Fibroblast of villous mesenchyme (primary cell): ENCODE results near the gene SCN1B. TPM values are rescaled to one million over a fixed set of nuclear protein-coding genes. Genes with fewer than 3 reads are reported as not detected.

Experiments
- DNase-seq: peaks from one replicate; pipeline ENCODE4 v3.0.0-alpha.2; 2010; ENCODE audit warnings: low read depth
- H3K4me3 ChIP-seq: 2 replicates; pipeline ENCODE4 v1.5.1; 2011; ENCODE audit warnings: low read depth, mild to moderate bottlenecking, low read length
- total RNA-seq: library from RNA; depleted of rRNA; stranded (reverse); fragments of >200 nt; gene quantifications from 2 replicates; pipeline ENCODE4 v1.2.3, GENCODE V29; 2012
- TF ChIP-seq, protein P1 (sequence below): IDR thresholded peaks from 2 replicates; pipeline ENCODE4 v1.5.1; 2012; ENCODE audit warnings: low read depth, mild to moderate bottlenecking, low read length; ENCODE audit not compliant: insufficient read depth

Gene SCN1B
- total RNA-seq, 1 donor = 2.6 TPM

DNA sequence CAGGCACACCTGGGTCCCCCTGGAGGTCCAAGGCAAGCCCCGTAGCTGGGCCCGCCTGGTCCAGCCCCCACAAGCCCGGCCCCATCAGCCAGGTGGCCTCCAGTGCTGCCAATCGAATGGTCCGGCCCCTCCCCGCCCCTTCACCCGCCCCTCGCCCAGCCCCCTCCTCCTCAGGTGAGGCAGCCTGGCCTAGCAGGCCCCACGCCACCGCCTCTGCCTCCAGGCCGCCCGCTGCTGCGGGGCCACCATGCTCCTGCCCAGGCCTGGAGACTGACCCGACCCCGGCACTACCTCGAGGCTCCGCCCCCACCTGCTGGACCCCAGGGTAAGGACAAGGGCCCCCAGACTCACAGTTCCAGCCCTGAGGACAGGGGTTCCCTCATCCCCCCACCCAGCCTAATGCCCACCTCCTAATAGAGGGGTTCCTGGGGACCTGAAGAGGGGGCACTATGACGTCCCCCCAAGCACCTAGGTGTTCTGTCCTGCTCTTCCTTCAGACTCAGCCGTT lies 11.3 kb downstream of the SCN1B start, which contains the start of gene HPN:
Gene HPN (plus strand): TSS at position 174 of the 508 bp plus-strand sequence. CDS start 786 bp downstream, outside the sequence.
- TF ChIP-seq, protein P1, sequence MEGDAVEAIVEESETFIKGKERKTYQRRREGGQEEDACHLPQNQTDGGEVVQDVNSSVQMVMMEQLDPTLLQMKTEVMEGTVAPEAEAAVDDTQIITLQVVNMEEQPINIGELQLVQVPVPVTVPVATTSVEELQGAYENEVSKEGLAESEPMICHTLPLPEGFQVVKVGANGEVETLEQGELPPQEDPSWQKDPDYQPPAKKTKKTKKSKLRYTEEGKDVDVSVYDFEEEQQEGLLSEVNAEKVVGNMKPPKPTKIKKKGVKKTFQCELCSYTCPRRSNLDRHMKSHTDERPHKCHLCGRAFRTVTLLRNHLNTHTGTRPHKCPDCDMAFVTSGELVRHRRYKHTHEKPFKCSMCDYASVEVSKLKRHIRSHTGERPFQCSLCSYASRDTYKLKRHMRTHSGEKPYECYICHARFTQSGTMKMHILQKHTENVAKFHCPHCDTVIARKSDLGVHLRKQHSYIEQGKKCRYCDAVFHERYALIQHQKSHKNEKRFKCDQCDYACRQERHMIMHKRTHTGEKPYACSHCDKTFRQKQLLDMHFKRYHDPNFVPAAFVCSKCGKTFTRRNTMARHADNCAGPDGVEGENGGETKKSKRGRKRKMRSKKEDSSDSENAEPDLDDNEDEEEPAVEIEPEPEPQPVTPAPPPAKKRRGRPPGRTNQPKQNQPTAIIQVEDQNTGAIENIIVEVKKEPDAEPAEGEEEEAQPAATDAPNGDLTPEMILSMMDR = no peak
- H3K4me3 ChIP-seq = no peak within 1 kb of the TSS
- no peak for DNase-seq

DNA sequence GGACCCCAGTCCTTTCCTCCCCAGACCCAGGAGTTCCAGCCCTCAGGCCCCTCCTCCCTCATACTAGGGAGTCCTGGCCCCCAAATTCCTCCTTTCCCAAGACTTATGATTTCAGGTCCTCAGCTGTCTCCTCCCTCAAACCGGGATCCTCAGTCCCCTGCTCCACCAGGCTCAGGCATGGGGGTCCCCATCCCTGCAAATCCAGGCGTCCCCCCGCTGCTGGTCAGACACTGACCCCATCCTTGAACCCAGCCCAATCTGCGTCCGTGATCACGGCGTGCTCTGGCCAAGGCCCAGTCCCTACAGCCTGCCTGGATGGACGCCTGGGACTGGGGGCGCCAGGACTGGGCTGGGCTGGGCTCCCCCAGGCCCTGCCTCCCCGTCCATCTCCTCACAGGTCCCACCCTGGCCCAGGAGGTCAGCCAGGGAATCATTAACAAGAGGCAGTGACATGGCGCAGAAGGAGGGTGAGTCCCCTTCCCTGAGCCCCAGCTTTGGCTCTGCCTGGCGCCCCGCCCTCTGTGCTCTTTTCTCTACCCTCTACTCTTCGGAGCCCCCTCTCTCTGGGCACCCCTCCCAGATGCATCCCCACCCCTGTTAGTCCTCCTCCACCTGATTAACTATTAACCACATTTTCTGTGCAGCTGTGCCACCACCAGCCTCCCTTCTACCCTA lies 11.9 kb downstream of the SCN1B start:
- H3K4me3 ChIP-seq = no peak overlapping the region
- TF ChIP-seq, protein P1 = no peak
- no peak for DNase-seq

DNA sequence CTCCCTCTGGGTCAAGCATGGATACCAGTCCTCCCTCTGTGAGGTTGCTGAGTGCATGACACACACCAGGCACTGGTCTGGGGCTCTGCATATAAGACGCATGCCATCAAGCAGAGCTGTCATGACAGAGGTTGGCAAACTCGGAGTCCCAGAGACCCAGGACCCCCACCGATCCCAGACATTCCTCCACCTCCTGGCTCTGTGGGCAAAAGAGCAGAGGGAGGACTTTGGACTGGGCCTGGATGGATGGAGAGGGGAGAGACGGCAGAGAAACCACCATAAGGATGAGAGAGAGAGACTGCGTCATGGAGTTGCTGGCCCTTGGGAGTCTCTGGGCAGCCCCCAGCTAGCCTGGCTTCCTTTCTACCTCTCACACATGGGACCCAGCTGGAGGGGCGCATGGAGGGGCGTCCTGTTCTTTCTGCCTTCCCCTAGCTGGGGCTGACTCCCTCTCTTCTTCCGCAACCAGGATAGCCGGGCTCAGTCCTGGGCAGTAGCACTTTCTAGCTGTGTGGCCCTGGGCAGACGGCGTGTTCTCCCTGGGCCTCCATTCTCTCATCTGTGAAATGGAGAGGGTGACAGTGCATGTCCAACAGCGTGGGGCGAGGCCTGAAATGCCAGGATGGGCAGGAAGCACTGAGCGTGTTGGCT lies 12.8 kb downstream of the SCN1B start:
- TF ChIP-seq, protein P1 = no peak
- no peak for DNase-seq
- H3K4me3 ChIP-seq = no peak overlapping the region

DNA sequence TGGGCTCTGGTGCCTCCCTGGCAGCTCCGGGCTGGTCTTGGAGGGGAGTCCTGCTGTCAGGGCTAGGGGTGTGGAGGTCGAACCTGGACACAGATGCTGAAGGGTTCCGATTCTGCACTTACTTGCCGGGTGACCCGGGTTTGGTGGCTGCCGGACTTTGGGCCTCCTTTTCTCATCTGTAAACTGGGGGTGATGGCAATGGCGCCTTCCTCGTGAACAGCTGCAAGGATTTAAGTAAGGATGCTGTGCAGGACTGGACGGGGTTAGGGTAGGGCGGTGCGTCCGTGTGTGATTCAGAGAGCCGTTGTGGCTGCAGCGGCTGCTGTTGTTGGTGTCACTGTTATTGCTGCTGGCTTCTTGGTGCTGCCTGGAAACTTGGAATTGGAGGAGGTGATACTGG lies 13.6 kb downstream of the SCN1B start:
- DNase-seq = no peak
- H3K4me3 ChIP-seq = no peak overlapping the region
- TF ChIP-seq, protein P1 = no peak

DNA sequence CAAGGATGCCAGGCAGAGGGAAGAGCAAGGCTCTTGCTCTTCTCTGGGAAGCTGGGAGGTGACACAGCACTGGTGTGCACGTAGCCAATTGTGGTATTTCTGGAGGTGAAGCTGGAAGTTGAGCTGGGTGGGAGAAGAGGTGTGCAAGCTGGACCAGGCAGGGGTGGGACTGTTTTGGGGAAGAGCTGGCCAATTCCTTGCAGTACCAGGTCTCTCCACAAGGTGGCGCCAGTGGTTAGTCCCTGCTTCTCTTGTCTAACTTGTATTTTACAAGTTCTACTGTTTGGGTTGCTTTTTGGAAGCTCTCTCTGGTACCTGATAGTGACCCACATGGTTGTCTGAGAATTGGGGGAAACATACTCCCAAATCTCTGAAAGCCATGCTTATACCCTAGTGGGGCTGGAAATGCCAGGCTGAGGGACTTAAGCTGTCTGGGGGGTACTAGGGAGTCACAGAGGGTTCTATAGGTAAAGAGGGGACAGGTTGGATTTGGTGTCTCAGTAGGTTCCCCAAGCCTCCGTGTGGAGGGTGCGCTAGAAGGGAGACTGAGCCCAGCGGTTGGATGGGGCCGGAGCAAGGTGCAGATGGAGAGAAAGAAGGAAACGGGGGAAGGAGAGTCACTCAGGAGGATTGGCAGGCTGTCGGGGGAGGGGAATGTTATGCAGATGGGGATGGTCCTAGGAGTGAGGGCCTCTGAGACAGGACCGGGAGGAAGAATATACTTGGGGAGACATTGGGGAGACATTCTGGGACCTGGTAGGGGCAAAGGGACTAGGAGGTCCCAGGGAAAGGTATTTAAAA lies 14.2 kb downstream of the SCN1B start:
- peak; percentile 37 for DNase-seq
- no peak overlapping the region for H3K4me3 ChIP-seq
- TF ChIP-seq, protein P1 = peak; percentile 97

DNA sequence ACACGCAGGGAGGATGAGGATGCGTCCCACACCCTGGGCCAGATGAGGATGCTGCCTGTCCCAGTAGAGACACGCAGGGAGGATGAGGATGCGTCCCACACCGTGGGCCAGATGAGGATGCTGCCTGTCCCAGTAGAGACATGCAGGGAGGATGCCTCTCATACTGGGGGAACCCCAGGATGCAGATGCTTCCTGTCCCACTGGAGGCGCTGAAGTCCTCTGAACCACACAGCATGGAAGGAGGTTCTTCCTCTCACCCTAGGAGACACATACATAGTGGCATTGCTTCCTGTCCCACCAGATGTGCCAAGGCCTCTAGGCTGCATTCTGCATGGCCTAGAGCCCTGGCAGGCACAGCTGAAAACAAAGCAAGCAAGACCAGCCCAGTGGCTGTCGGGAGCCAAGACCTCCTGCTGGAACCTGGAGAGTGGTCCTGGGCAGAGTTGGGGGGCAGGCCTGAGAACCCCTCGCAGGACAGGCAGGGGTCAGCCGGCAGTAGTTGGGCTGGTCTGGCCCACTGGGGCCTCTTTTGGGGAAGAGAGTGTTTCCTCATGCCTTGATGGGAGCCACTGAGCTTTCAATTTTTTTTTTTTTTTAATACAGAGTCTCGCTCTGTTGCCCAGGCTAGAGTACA lies 15.5 kb downstream of the SCN1B start:
- H3K4me3 ChIP-seq = no peak overlapping the region
- TF ChIP-seq, protein P1 = peak; percentile 41
- no peak for DNase-seq
